LNCaP clone FGC (cell line): ENCODE results near the gene CFDP1.

Source experiments
- DNase-seq: peaks from one replicate; pipeline ENCODE4 v3.0.0-alpha.2; 2011; ENCODE audit warnings: low read depth
- H3K4me3 ChIP-seq: 2 replicates; pipeline ENCODE4 v1.5.1; 2011; ENCODE audit warnings: mild to moderate bottlenecking, low read depth, low read length, control low read depth
- CTCF ChIP-seq: IDR thresholded peaks from 2 replicates; pipeline ENCODE4 v1.5.1; 2012; ENCODE audit warnings: mild to moderate bottlenecking; ENCODE audit not compliant: control insufficient read depth, insufficient read depth; ENCODE audit errors: extremely low read depth

CFDP1 gene

GRCh38 chr16:75312875-75313274 lies 120.4 kb downstream of the CFDP1 start:
- TF ChIP-seq CTCF = no peak
- no peak overlapping the region for H3K4me3 ChIP-seq
- no peak for DNase-seq

GRCh38 chr16:75311383-75311938 lies 121.8 kb downstream of the CFDP1 start:
- DNase-seq = no peak
- no peak overlapping the region for H3K4me3 ChIP-seq
- no peak for TF ChIP-seq CTCF

- DNase-seq = no peak
- no peak for TF ChIP-seq CTCF
- H3K4me3 ChIP-seq = no peak overlapping the region
Observed at GRCh38 chr16:75310541-75310940, 122.8 kb downstream of the CFDP1 start.

GRCh38 chr16:75309899-75310430 lies 123.3 kb downstream of the CFDP1 start:
- no peak for DNase-seq
- no peak for TF ChIP-seq CTCF
- no peak overlapping the region for H3K4me3 ChIP-seq

- DNase-seq = no peak
- H3K4me3 ChIP-seq = no peak overlapping the region
- TF ChIP-seq CTCF = no peak
Observed at GRCh38 chr16:75309156-75309555, 124.1 kb downstream of the CFDP1 start.

GRCh38 chr16:75308011-75308410 lies 125.3 kb downstream of the CFDP1 start:
- H3K4me3 ChIP-seq = no peak overlapping the region
- peak; percentile 76 for DNase-seq
- TF ChIP-seq CTCF = no peak

GRCh38 chr16:75307506-75307905 lies 125.8 kb downstream of the CFDP1 start:
- TF ChIP-seq CTCF = no peak
- no peak overlapping the region for H3K4me3 ChIP-seq
- no peak for DNase-seq
